GM13977 (cell line): Measurements from ENCODE around the gene ZNF699.
"Not testable (repeated sequence)": the region's sequence is repeated elsewhere in the genome, so short reads cannot be mapped to it uniquely, and the experiment has no call there.

Experiments used
- DNase-seq: peaks from one replicate; pipeline ENCODE4 v3.0.0; 2012; ENCODE audit warnings: low spot score
- CTCF ChIP-seq: IDR thresholded peaks from 2 replicates; pipeline ENCODE4 v1.5.1; 2012; ENCODE audit warnings: mild to moderate bottlenecking, control low read depth; ENCODE audit not compliant: insufficient read depth; ENCODE audit errors: extremely low read depth, missing control alignments
- in situ Hi-C: fragments of 300-500 bp; cut with MboI; formaldehyde crosslinking; loops from one replicate; pipeline ENCODE4 v1.12.0; 2022; ENCODE audit warnings: low sequenced_read_pairs, low pct_unique_long_range_greater_than_20kb, mixed read lengths, inconsistent platforms; ENCODE audit not compliant: unreplicated experiment

Gene ZNF699

GRCh38 chr19:9295411-9295849, 14.2 kb downstream of the ZNF699 start:
- TF ChIP-seq CTCF: no peak
- in situ Hi-C loops: no loop called here
- DNase-seq: no peak

GRCh38 chr19:9289231-9289884, 20.3 kb downstream of the ZNF699 start:
- no peak for TF ChIP-seq CTCF
- in situ Hi-C loops: no loop called here
- no peak for DNase-seq

GRCh38 chr19:9283485-9283884, 26.2 kb downstream of the ZNF699 start:
- DNase-seq, in situ Hi-C loops: not testable (repeated sequence)

GRCh38 chr19:9251236-9251635, 58.4 kb downstream of the ZNF699 start:
- in situ Hi-C loops: no loop called here
- no peak for DNase-seq
- no peak for TF ChIP-seq CTCF

GRCh38 chr19:9250630-9251029, 59.0 kb downstream of the ZNF699 start, which contains the start of gene OR7E24:
OR7E24 (plus strand) TSS chr19:9250930; CDS start chr19:9251044, 114 bp downstream.
- in situ Hi-C loops: no loop called here
- DNase-seq: no peak
- no peak for TF ChIP-seq CTCF
